Activated T-cell treated with anti-CD3 and anti-CD28 coated beads for 24 hours (primary cell): ENCODE measurements around the gene PDIA6.
A peak's percentile ranks its signal among the peaks of the same experiment; 100 is the strongest.

Source experiments
- DNase-seq: peaks from one replicate; pipeline ENCODE4 v3.0.0-alpha.2; 2020; ENCODE audit warnings: low read depth

Gene PDIA6, protein sequence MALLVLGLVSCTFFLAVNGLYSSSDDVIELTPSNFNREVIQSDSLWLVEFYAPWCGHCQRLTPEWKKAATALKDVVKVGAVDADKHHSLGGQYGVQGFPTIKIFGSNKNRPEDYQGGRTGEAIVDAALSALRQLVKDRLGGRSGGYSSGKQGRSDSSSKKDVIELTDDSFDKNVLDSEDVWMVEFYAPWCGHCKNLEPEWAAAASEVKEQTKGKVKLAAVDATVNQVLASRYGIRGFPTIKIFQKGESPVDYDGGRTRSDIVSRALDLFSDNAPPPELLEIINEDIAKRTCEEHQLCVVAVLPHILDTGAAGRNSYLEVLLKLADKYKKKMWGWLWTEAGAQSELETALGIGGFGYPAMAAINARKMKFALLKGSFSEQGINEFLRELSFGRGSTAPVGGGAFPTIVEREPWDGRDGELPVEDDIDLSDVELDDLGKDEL

DNA sequence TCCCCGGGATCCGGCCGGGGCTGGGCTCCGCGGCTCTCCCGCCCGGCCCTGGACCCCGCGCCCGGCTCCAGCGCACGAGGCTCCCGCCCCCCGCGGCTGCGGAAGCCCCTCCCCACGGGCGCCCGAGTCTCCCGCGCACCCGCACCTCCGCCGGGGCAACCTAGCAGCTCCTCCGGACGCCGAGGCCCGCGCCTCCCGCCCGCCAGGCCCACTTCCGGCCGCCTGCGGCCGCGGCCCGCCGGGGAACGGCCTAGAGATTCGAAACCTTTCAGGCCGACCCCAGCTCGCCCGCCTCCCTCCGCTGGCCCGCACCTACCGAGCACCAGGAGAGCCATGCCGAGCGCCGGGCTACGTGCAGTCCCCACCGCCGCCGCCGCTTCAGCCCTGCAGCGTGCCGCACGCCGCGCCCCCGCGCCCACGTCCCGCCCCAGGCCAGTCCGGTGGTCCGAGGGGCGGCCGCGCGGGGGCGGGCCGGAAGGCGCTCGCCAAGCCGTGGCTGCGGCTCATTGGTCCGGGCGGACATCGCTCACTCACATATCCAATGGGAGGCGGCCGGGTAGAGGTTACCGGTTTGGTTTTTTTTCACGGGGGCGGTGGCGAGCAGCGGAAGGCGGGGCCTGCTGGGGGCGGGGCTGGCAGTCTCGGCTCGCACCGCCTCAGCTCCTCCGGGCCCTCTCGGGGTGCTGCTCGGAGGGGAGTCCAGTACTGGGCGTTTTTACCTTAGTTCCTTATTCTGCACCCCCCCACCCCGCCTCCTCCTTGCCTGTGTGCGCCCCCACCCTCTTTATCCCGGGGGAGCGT is at the start of gene PDIA6:
Gene PDIA6, minus strand, starts transcription at position 424 of the 801 bp plus-strand sequence. Its CDS starts 89 bp downstream, at position 335.
- peak; percentile 91 for DNase-seq

DNA sequence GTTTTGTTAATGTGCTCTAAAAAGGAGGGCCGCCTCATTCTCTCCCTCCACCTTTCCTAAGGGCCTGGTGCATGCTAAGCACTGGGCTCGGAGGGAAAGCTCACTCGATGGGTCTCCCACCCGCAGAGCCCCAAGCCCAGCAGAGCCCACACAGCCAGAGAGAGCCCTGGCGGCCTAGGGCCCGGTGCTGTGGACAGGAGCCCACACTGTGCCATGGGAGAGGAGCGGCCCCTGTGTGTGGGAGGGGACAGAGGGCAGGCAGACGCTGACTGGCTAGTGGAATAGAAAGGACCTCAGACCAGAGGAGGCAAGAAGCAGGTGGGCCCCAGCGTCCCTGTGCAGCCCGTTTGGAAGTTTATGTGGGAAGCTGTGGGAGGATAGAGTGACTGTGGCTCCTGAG is 49.7 kb upstream of the PDIA6 start:
- DNase-seq: no peak

DNA sequence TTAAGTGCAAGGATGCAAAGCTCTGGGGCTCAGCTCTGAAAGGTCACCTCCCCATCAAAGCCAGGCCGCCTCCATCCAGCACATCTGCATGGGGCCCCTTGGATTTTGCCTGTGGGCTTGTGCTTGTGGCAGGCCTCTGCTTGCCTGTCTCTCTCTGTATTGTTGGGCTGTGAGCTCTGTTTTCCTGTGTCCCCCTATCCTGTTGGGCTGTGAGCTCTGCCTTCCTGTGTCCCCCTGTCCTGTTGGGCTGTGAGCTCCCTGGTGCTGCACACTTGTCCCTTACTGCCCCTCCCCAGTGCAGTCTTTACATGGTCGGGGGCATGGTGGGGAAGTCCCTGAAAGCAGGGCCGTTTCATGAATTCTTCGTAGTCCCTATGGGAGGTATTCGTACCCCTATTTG is 49.2 kb upstream of the PDIA6 start:
- DNase-seq: no peak

DNA sequence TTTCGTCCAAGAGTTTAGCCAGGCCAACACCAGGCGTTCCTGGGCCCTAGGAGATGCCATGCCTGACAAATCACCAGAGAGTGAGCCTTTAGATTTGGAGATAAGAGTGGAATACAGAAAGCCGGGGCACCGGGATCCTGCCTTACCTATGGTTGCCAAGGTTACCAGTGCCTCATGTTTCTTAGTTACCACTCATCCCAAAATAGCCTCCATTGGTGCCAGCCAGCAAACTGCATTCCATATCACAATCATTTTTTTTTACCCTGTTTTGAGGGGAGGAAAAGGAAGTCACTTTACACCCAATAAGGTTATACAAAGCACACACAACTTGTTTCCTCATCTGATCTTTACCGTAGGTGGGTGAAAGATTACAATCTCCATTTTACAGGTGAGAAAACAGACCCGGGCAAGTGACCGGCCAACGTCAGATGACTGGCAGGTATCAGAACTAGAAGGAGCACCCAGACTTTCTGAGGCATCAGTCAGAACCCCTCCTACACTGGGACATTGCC is 48.3 kb upstream of the PDIA6 start:
- no peak for DNase-seq

GRCh38 chr2:10860081-10860813 is 47.7 kb upstream of the PDIA6 start:
- DNase-seq: no peak

DNA sequence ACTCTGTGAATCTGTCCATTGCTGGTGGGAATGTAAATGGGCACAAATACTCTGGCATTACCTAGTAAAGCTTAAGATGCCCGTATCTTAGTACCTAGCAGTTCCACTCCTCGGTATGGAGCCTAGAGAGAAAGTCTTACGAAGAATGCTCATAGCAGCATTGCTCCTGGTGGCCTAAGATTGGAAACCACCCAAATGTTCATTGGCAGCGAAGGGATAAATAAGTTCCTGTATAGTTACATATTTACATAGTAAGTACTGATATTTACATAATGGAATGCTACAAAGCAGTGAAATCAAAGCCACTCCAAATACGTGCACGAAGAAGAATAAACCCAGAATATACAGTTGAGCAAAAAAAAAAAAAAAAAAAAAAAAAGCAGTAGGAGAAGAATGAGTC is 46.7 kb upstream of the PDIA6 start:
- no peak for DNase-seq

DNA sequence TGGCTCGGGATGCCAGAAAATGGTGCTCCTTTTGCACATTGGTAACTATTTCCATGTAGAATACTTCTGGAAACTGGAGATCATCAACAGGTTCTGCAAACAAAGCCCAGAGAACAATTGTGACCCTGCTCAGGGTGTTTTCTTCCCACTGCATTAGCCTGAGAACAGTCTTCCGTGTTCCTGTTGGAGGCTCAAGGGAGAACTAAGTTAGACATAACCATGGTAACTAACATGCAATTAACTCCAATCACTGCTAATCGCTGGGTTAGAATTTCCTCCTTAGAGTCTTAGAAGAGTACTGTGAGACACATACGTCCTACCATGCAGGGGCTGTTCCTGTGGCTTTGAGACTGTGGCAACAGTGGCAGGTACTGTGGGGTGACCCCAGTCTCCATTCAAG is 36.0 kb upstream of the PDIA6 start:
- DNase-seq: no peak

DNA sequence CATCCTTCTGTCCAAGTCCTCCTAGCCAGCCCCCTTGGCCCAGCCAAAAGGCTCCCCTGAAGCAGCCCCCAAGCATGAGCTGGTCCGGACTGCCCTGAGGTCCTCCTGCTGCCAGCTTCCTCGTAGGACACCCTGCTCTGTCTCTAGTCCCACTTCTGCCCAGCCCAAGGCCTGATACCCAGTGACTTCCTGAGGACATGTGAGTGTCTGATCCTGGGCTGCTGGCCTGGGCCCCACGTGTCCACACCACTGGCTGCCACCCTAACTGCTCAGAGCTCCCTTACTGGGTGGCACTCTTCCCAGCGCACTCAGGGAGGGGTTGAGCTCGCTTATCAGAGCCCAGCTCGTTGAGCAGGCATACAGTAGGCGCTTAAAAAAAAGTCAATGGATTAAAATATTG is 34.4 kb upstream of the PDIA6 start:
- no peak for DNase-seq

- DNase-seq: no peak
These were observed 33.7 kb upstream of the PDIA6 start for GRCh38 chr2:10846110-10846861.

- DNase-seq: no peak
These were observed 33.1 kb upstream of the PDIA6 start for GRCh38 chr2:10845640-10846039.

DNA sequence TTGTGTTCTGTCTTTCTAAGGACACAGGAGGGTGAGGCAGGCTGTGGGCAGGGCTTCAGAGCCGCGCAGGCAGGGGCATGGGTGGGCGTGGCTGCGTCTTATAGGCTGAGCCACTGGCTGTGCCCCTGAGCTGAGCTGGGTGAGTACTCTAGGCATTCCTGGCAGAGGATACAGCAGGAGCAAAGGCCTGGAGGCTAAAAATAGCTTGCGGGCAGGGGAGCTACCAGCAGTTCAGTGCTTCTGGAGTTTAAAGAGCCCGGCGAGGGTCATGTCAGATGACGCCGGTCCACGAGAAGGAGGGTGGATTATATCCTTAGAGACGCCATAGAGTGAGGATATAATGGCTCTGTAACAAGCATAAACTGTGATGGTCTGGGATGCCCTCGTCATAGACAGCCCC is 31.5 kb upstream of the PDIA6 start:
- DNase-seq: no peak

DNA sequence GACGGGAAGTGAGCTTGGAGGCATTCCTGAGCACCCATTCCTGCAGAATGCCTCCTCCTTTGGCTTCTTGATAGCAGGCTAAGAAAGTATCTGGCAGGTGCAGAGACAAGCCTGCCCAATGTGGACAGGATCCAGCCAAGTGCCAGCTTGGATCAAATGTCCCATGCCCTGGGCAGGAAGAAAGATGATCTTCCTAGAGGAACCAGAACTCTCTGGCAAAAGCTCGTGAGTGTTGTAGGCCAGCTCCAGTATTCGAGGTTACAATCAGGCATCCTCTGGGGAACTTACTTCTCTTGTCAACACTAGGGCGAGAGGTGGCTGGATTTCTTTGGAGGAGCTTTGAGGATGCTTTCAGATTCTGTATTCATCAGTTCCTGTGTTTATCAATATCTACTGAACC is 29.9 kb upstream of the PDIA6 start:
- no peak for DNase-seq

GRCh38 chr2:10841547-10842219 is 29.1 kb upstream of the PDIA6 start:
- no peak for DNase-seq

GRCh38 chr2:10839813-10840212 is 27.2 kb upstream of the PDIA6 start:
- no peak for DNase-seq

DNA sequence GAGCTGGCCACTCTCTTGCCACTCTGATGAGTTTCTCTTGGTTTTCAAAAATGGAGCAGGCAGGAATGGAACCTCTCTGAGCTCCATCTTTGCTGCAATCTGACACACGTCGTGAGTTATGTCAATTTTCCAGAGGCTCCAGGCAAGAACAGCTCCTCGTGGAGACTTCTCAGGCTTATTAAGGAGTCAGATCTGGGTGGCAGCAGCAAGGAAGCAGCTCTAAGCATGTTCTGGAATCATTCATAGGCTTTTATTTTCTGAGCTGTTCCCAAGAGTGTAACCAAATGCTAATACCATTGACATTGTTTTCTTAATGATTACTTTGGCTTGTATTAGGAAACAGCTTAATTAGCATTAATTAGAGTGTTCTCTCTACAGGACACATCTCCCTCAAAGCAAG is 26.1 kb upstream of the PDIA6 start:
- no peak for DNase-seq

- no peak for DNase-seq
These were observed 25.0 kb upstream of the PDIA6 start for GRCh38 chr2:10837298-10838266.

DNA sequence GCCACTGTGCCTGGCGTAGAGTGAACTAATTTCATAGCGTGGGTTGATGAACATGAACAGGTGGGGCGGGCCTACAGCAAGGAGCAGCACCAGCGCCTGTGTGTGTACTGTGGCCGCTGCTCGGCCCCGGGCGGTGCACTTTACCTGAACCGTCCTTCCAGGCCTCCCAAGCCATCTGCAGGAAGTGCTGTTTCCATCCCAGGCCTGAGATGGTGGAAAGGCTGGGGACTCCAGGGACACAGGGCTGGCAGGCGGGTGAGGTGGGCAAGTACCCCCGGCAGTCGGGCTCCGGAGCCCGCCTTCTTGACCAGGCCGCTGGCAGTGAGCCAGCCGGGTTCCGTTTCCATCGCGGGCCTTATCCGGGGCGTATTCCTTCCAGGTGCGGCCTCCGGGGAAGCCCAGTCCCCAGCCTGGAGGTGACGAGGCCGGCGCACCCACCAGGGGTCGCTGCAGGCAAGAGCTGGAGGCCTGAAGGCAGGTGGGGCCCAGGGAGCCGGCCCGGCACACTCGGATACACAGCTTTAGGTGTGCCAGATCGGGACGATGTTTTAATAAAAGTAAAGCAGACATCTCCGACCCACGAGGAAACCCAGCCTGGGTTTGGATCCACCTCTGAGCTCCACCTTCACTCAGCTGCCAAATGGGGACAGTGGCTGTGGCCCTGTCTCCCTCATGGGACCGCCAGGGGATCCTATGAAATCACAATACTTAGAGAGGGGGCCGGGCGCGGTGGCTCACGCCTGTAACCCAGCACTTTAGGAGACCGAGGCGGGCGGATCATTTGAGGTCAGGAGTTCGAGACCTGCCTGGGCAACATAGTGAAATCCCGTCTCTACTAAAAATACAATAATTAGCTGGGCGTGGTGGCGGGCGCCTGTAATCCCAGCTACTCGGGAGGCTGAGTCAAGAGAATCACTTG is 22.7 kb upstream of the PDIA6 start:
- peak; percentile 73 for DNase-seq

- DNase-seq: no peak
These were observed 21.6 kb upstream of the PDIA6 start for GRCh38 chr2:10834068-10834655.
